Diencephalon (tissue), 1 donor: ENCODE measurements around the gene TOP1. TPM values are rescaled to one million over a fixed set of nuclear protein-coding genes. Genes with fewer than 3 reads are reported as not detected.
A peak's percentile ranks its signal among the peaks of the same experiment; 100 is the strongest.

Experiments used
- small RNA-seq: library from RNA; depleted of rRNA; stranded (forward); fragments of <200 nt; gene quantifications from one replicate; pipeline ENCODE3, GENCODE V24; 2014
- total RNA-seq: library from RNA; depleted of rRNA; stranded (reverse); fragments of >200 nt; gene quantifications from one replicate; pipeline ENCODE4 v1.2.3, GENCODE V29; 2014

The TOP1 gene
- 26.8 TPM for total RNA-seq

DNA sequence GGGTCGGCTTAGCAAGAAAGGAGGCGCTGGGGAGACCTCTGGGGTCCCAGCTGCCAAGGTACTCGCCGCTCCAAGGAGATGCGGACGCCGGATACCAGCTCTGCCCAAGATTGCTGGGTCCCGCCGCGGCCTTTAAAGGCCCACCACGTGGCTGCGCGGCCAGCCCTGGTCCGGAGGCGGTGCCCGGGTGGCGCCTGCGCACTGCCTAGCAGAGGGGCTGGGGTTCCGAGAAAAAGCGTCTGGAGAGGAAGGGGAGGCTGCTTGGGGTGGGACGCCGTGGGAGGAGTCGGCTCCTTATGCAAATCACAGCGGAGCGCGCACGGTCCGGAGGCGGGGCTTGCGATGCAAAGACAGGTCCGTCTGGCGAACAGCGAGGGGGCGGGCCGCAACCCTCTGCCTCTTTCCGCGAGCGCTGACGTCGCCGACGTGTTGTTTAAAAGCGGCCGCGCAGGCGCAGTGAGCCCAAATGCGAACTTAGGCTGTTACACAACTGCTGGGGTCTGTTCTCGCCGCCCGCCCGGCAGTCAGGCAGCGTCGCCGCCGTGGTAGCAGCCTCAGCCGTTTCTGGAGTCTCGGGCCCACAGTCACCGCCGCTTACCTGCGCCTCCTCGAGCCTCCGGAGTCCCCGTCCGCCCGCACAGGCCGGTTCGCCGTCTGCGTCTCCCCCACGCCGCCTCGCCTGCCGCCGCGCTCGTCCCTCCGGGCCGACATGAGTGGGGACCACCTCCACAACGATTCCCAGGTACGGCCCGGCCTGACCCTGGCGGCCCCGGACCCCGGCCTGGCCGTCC is at the start of gene TOP1:
Gene TOP1, plus strand, starts transcription at position 464 of the 791 bp plus-strand sequence. Its CDS starts 246 bp downstream, at position 710.

DNA sequence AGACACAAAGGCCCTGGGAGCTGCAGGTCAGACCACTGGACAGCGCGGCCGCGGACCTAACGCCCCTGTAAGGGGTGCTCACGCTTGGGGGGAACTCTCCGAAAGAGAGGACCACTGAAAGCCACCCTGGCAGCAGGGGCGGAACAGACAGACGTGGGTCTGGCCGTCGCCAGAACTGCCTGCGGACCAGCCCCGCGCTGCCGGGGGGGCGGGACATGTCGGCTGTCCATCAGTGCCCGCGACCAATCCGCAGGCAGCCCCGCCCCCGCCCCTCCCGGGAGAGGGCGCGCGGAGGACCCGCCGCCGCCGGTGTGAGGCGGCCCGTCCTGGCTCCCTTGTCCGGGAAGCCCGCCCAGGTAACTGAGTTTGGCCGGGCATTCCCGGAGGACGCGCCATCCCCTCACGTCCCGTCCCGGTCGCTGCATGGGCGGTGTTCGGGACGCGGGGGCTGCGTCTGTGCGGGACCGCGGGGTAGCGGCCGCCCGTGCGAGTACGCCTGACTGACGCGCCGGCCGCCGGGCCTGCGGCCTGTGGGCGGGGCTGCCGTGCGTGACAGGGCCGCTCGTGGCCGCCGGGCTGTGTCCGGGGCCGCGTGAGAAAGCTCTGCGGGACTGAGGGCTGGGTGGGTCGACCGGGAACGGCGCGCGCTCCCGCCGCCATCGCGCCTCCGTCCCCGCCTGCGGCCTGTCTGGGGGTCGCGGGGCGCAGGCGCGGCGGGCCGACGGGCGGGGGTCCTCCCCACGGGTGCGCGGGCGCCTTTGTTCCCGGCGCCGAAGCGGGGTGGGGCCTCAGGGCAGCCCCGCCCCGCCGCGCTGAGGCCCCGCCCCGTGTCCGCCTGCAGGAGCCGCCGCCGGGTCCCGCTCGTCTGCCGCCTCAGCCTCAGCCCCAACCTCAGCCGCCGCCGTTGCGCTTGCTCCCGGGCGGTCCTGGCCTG is 108.3 kb downstream of the TOP1 start, which contains the start of gene PLCG1:
Gene PLCG1, plus strand, starts transcription at position 864 of the 934 bp plus-strand sequence. CDS start 99 bp downstream, outside the sequence.

Small RNAs within 50 kb of the gene (small RNA-seq; reads per million reads assigned to genes)
- gene MIR6871 (not detected), gene RNU2-52P (0.49 reads per million, percentile 52 among the genes with 10 or more reads in this experiment)

Other genes with a start within 250 kb of the TOP1 start
- gene PLCG1, start 108.7 kb downstream of the TOP1 start, total RNA-seq: 93.9 TPM